ENCODE measurements around the gene SHISA7. TPM values are rescaled to one million over a fixed set of nuclear protein-coding genes. Genes with fewer than 3 reads are reported as not detected.

The SHISA7 gene
- total RNA-seq, result not detected in 2 replicates

GRCh38 chr19:55443045-55443823 is at the start of gene SHISA7:
Gene SHISA7, minus strand, starts transcription at chr19:55443300. Its CDS starts 437 bp downstream, at chr19:55442863.

GRCh38 chr19:55487924-55488687 is 45.0 kb upstream of the SHISA7 start, which contains the start of gene SSC5D:
Gene SSC5D, plus strand, starts transcription at chr19:55488436. Its CDS starts 154 bp downstream, at chr19:55488590.

GRCh38 chr19:55484593-55485438 is 41.7 kb upstream of the SHISA7 start, which contains the start of gene NAT14:
Gene NAT14, plus strand, starts transcription at chr19:55485188. Its CDS starts 521 bp downstream, at chr19:55485709.

GRCh38 chr19:55476100-55476775 is 33.1 kb upstream of the SHISA7 start, which contains the start of gene ZNF628:
Gene ZNF628, plus strand, starts transcription at chr19:55476617. Its CDS starts 3,294 bp downstream, at chr19:55479911.

GRCh38 chr19:55464662-55465054 is 21.6 kb upstream of the SHISA7 start, which contains the start of gene C19orf85:
Gene C19orf85, minus strand, starts transcription at chr19:55464751. Its CDS starts 197 bp downstream, at chr19:55464554.

GRCh38 chr19:55461259-55461973 is 18.3 kb upstream of the SHISA7 start, which contains the start of gene ISOC2:
Gene ISOC2, minus strand, starts transcription at chr19:55461642. Its CDS starts 5,156 bp downstream, at chr19:55456486.

GRCh38 chr19:55407550-55407799 is 35.6 kb downstream of the SHISA7 start, which contains the start of gene UBE2S:
Gene UBE2S, minus strand, starts transcription at chr19:55407788. Its CDS starts 199 bp downstream, at chr19:55407589.

GRCh38 chr19:55385724-55386492 is 57.2 kb downstream of the SHISA7 start, which contains the start of gene RPL28:
Gene RPL28, plus strand, starts transcription at chr19:55385932. Its CDS starts 426 bp downstream, at chr19:55386358.

GRCh38 chr19:55384131-55384919 is 58.8 kb downstream of the SHISA7 start, which contains the start of gene TMEM238:
Gene TMEM238, minus strand, starts transcription at chr19:55384292. Its CDS starts 33 bp downstream, at chr19:55384259.

Other genes starting within 250 kb of the SHISA7 start
- 0.22 and 0.53 TPM in 2 replicates for gene PTPRH, start 233.8 kb downstream of the SHISA7 start, total RNA-seq
- gene TMEM86B, start 214.5 kb downstream of the SHISA7 start, total RNA-seq, result 1.4 and 1.7 TPM in 2 replicates
- gene PPP6R1, start 184.3 kb downstream of the SHISA7 start, total RNA-seq, result 43.8 and 52.8 TPM in 2 replicates
- gene HSPBP1, start 163.2 kb downstream of the SHISA7 start, total RNA-seq, result 28.6 and 31.8 TPM in 2 replicates
- 1.6 TPM in 1 of 2 replicates, not detected in the other for gene BRSK1, start 159.3 kb downstream of the SHISA7 start, total RNA-seq
- gene TMEM150B, start 118.0 kb downstream of the SHISA7 start, total RNA-seq, result not detected in 2 replicates
- gene KMT5C, start 103.4 kb downstream of the SHISA7 start, total RNA-seq, result 5.0 and 5.7 TPM in 2 replicates
- 0.29 TPM in 1 of 2 replicates, not detected in the other for gene COX6B2, start 88.6 kb downstream of the SHISA7 start, total RNA-seq
- gene GARIN5B, start 80.0 kb downstream of the SHISA7 start, total RNA-seq, result not detected in 2 replicates
- not detected in 2 replicates for gene IL11, start 72.8 kb downstream of the SHISA7 start, total RNA-seq
- gene TMEM190, start 66.5 kb downstream of the SHISA7 start, total RNA-seq, result not detected in 2 replicates
- not detected in 2 replicates for gene TMEM238, start 59.0 kb downstream of the SHISA7 start, total RNA-seq
- gene RPL28, start 57.4 kb downstream of the SHISA7 start, total RNA-seq, result 346 and 438 TPM in 2 replicates
- gene UBE2S, start 35.5 kb downstream of the SHISA7 start, total RNA-seq, result 110 and 177 TPM in 2 replicates
- 33.5 and 43.0 TPM in 2 replicates for gene ISOC2, start 18.3 kb upstream of the SHISA7 start, total RNA-seq
- not detected in 2 replicates for gene C19orf85, start 21.5 kb upstream of the SHISA7 start, total RNA-seq
- 2.4 and 3.2 TPM in 2 replicates for gene ZNF628, start 33.3 kb upstream of the SHISA7 start, total RNA-seq
- gene NAT14, start 41.9 kb upstream of the SHISA7 start, total RNA-seq, result 8.9 and 9.6 TPM in 2 replicates
- gene SSC5D, start 45.1 kb upstream of the SHISA7 start, total RNA-seq, result 0.27 and 0.79 TPM in 2 replicates
- not detected in 2 replicates for gene SBK2, start 93.8 kb upstream of the SHISA7 start, total RNA-seq
- gene SBK3, start 102.2 kb upstream of the SHISA7 start, total RNA-seq, result 0.27 and 0.65 TPM in 2 replicates
- 4.1 and 5.1 TPM in 2 replicates for gene ZNF579, start 137.5 kb upstream of the SHISA7 start, total RNA-seq
- gene FIZ1, start 156.2 kb upstream of the SHISA7 start, total RNA-seq, result 3.2 and 4.2 TPM in 2 replicates
- 7.2 and 9.0 TPM in 2 replicates for gene ZNF524, start 157.0 kb upstream of the SHISA7 start, total RNA-seq
- 1.6 and 1.8 TPM in 2 replicates for gene ZNF865, start 162.3 kb upstream of the SHISA7 start, total RNA-seq
- gene ZNF784, start 181.3 kb upstream of the SHISA7 start, total RNA-seq, result 2.0 and 2.4 TPM in 2 replicates
- 5.1 and 6.7 TPM in 2 replicates for gene ZNF580, start 197.7 kb upstream of the SHISA7 start, total RNA-seq
- gene ZNF581, start 200.3 kb upstream of the SHISA7 start, total RNA-seq, result 16.4 and 16.7 TPM in 2 replicates
- gene CCDC106, start 204.9 kb upstream of the SHISA7 start, total RNA-seq, result 8.0 and 8.5 TPM in 2 replicates
- gene U2AF2, start 211.7 kb upstream of the SHISA7 start, total RNA-seq, result 171 and 192 TPM in 2 replicates
- 74.6 and 86.4 TPM in 2 replicates for gene EPN1, start 231.9 kb upstream of the SHISA7 start, total RNA-seq